Right lung (tissue), 10 donors: ENCODE results near the gene ZNF814. TPM values are rescaled to one million over a fixed set of nuclear protein-coding genes. Genes with fewer than 3 reads are reported as not detected.
A peak's percentile ranks its signal among the peaks of the same experiment; 100 is the strongest.
"Not testable (repeated sequence)": the region's sequence is repeated elsewhere in the genome, so short reads cannot be mapped to it uniquely, and the experiment has no call there.

Source experiments
- DNase-seq, 2 donors: peaks; one replicate each; pipeline ENCODE4 v3.0.0-alpha.2; 2013
- long read RNA-seq, 8 donors: transcript quantifications; one replicate each; lab custom pipeline, GENCODE V29; 2026
- polyA plus RNA-seq, 5 donors: library from polyadenylated mRNA; unstranded; fragments of 120-200 nt; gene quantifications; one replicate each; pipeline versions ENCODE4 v1.2.1 to v1.2.3, GENCODE V29; 2013; ENCODE audit warnings: inconsistent platforms in 1 of 5, low replicate concordance in 1 of 5; ENCODE audit not compliant: insufficient read length in 5 of 5, insufficient read depth in 1 of 5

The ZNF814 gene
- 10 to 100 TPM; 47.1 to 62.9 (median 61.2) TPM for polyA plus RNA-seq
- long read RNA-seq, donor 1, transcript ZNF814-207 (1 exons, 2,496 nt) = minor isoform, 13 of 39 reads
- long read RNA-seq, donor 1, transcript ZNF814-202 (1 exons, 2,277 nt) = major isoform, 16 of 39 reads
- long read RNA-seq, donor 1, partial matches to known transcripts = 0 of 39 reads
- long read RNA-seq, donor 1, other reads (novel, unspliced or antisense) = 6 of 39 reads
- long read RNA-seq, donor 2, transcript ZNF814-207 (1 exons, 2,496 nt) = minor isoform, 8 of 19 reads
- long read RNA-seq, donor 2, transcript ZNF814-202 (1 exons, 2,277 nt) = major isoform, 9 of 19 reads
- long read RNA-seq, donor 2, partial matches to known transcripts = 0 of 19 reads
- long read RNA-seq, donor 2, other reads (novel, unspliced or antisense) = 0 of 19 reads
- long read RNA-seq, donor 3, transcript ZNF814-202 (1 exons, 2,277 nt) = major isoform, 31 of 49 reads
- long read RNA-seq, donor 3, transcript ZNF814-208 (3 exons, 528 nt) = minor isoform, 10 of 49 reads
- long read RNA-seq, donor 3, transcript ZNF814-207 (1 exons, 2,496 nt) = minor isoform, 7 of 49 reads
- long read RNA-seq, donor 3, partial matches to known transcripts = 0 of 49 reads
- long read RNA-seq, donor 3, other reads (novel, unspliced or antisense) = 0 of 49 reads
- long read RNA-seq, donor 4, transcript ZNF814-207 (1 exons, 2,496 nt) = minor isoform, 8 of 40 reads
- long read RNA-seq, donor 4, transcript ZNF814-202 (1 exons, 2,277 nt) = major isoform, 28 of 40 reads
- long read RNA-seq, donor 4, partial matches to known transcripts = 0 of 40 reads
- long read RNA-seq, donor 4, other reads (novel, unspliced or antisense) = 0 of 40 reads
- long read RNA-seq, donor 5, transcript ZNF814-207 (1 exons, 2,496 nt) = minor isoform, 12 of 42 reads
- long read RNA-seq, donor 5, transcript ZNF814-202 (1 exons, 2,277 nt) = major isoform, 23 of 42 reads
- long read RNA-seq, donor 5, partial matches to known transcripts = 0 of 42 reads
- long read RNA-seq, donor 5, other reads (novel, unspliced or antisense) = 0 of 42 reads
- long read RNA-seq, donor 6, transcript ZNF814-202 (1 exons, 2,277 nt) = major isoform, 24 of 53 reads
- long read RNA-seq, donor 6, transcript ZNF814-207 (1 exons, 2,496 nt) = minor isoform, 16 of 53 reads
- long read RNA-seq, donor 6, transcript ZNF814-208 (3 exons, 528 nt) = minor isoform, 7 of 53 reads
- long read RNA-seq, donor 6, partial matches to known transcripts = 0 of 53 reads
- long read RNA-seq, donor 6, other reads (novel, unspliced or antisense) = 5 of 53 reads
- long read RNA-seq, donor 7, transcript ZNF814-202 (1 exons, 2,277 nt) = major isoform, 12 of 27 reads
- long read RNA-seq, donor 7, transcript ZNF814-207 (1 exons, 2,496 nt) = major isoform, 12 of 27 reads
- long read RNA-seq, donor 7, partial matches to known transcripts = 0 of 27 reads
- long read RNA-seq, donor 7, other reads (novel, unspliced or antisense) = 0 of 27 reads
- long read RNA-seq, donor 8, transcript ZNF814-202 (1 exons, 2,277 nt) = major isoform, 10 of 14 reads
- long read RNA-seq, donor 8, partial matches to known transcripts = 0 of 14 reads
- long read RNA-seq, donor 8, other reads (novel, unspliced or antisense) = 0 of 14 reads

DNA sequence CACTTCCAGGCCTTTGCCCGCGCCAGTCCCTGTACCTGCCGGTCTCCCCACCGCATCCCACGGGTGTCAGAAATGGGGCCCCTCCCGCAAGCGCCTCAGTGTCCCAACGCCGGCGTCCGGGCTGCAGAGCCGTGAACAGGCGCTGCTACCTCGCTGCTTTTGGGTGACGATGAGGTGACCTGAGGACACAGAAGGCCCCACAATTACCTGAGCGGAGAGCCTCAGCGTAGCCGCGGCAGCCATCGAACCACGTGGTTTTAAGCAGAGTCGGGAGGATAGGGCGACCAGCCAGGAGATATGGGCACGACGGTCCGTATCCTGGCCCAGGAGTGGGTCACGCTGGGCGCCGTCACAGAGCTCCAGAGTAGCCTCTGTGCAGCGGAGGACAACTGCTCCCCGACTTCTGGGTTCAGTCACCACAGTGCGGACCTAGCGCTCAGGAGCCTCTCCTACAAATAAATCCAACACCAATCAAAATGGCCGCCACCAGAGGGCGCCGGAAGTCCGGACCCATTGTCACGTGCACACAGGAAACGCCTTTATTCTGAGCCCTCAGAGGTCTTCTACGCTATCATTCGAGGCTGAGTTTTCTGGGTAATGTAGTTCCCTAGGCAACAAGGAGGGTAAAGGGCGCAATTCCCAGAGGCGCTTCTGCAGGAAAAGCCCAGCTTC lies at the start of gene ZNF814:
Gene ZNF814 (minus strand): TSS at position 478 of the 672 bp plus-strand sequence. CDS start 235 bp downstream, at position 243.
- DNase-seq = peak; percentile 78 to 81

DNA sequence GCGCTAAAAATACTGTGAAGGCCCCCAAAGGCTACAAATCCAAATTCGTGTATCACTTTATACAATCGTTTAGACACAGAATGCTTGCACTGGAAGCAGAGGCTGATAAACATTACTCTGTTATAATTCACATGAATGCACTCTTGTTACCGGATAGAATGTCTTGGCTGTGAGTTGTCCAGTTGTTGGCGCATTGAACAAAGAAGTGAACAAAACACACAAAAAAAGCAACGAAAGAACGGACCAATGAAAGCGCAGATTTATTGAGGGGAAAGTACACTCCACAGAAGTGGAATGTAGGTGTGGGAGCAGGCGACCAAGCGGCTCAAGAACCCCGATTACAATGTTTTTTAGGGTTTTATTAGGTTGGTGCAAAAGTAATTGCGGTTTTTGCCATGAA lies 46.9 kb upstream of the ZNF814 start:
- no peak for DNase-seq

DNA sequence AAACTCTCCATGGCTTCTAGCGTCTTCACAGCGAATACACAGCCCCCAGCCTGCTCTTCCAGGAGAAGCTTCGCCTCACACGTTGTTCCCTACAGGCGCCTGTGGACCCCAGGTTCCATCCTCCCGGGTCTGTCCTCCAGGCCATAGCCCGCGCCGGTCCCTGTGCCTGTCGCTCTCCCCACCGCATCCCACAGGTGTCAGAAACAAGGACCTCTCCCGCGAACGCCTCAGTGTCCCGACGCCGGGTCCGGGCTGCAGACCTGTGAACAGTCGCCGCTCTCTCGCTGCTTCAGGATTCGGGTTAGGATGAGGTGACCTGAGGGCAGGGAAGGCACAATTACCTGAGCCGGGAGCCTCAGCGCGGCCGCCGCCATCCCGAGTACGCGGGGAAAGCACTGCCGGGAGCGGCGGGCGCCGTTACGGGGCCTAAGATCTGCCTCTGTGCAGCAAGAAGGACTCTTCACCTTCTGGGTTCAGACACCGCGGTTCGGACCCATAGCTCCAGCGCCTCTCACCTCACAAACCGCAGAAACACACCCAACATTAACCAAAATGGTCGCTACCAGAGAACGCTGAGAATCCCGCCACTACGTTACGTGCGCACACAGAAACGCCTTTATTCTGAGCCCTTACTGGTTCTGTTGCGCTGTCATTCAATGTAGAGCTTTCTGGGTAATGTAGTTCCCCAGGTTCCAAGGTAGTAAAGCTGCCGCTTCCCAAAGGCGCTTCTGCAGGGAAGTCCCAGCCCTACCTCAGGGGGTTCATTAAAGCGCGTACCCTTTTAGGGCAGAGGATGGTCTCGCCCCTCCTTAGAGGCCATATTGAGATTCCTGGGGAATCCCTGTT lies 46.2 kb upstream of the ZNF814 start, which contains the start of gene ZNF418:
Gene ZNF418 (minus strand): TSS at position 583 of the 846 bp plus-strand sequence. CDS start 1,580 bp downstream, outside the sequence.
- DNase-seq = peak; percentile 73

DNA sequence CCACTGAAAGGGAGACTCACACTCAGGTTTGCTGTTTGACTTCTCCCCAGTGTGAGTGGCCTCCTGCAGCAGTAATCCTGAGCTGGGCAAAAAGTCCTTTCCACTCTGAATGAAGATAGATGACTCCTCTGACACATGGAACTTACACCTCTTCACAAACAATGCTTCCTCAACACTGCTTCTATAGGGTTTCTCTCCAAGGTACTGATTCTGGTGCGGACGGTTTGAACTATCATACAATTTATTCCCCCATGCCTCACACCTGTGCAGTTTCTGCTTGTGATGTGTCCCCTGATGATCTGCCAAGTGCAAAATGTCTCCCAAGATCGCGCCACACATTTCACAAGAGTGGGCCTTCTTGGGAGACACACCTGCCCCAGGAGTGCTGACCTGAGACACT lies 38.8 kb upstream of the ZNF814 start:
- DNase-seq = no peak

DNA sequence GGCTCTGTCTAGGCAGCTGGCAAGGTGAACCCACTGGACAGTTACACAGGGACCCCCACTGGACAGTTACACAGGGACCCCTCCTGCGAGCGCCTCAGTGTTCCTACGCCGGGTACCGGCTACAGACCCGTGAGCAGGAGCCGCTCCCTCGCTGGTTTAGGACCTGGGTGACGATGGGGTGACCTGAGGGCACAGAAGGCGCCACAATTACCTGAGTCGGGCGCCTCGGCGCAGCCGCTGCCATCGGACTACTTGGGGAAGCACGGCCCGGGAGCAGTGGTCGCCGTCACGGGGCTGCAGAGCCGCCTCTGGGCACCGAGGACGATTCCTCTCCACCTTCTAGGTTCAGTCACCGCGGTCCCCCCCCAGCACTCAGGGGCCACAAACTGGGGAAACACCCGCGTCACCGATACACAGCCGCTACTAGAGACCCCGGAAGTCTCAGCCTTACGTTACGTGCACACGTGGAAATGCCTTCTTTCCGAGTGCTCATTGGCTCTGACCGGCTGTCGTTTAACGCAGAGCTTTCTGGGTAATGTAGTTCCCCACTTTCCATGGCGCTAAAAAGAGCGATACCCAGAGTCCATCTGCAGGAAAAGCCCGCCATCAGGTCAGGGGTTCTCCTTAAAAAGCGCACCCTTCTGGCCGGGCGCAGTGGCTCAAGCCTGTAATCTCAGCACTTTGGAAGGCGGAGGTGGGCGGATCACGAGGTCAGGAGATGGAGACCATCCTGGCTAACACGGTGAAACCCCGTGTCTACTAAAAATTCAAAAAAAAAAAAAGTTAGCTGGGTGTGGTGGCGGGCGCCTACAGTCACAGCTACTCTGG lies 27.5 kb upstream of the ZNF814 start, which contains the start of gene ZNF417:
Gene ZNF417 (minus strand): TSS at position 425 of the 828 bp plus-strand sequence. CDS start 181 bp downstream, at position 244.
- peak; percentile 86 to 88 for DNase-seq

DNA sequence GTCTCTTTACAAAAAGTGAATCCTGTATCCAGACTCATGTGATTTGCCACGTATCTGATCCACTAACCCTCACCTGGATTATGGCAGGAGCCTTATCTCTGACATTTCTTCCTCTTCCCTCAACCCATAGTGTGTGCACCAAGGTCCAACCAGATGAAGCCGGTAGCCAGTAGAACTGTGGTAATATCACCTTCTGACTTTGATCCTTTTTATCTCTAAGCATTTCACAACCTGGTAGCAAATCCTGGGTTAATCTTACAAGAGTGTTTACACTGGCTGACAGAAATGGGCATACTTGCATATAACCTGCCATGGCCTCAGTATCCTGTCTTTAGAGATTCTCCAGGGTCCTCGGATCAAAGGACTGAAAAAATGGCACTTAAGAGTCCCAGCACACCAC lies 25.7 kb upstream of the ZNF814 start:
- no peak for DNase-seq

DNA sequence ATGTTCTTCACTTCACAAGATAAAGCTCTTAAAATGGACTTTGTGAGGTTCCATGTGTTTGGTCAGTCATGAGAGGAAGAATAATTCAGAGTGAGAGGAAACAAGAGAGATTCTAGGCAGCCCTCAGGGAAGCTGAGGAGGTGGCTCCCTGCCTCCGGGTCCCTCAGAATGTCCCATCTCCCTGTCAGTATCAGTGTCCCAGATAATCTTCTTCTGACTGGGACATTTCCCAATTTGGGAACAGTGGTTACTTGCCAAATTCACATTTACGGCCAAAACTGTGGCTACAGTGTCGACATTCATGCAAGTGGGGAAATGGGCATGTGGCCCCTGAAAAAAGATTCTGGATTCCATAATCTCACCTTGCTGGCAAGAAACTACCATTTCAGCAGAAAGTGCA lies 18.6 kb upstream of the ZNF814 start:
- no peak for DNase-seq

DNA sequence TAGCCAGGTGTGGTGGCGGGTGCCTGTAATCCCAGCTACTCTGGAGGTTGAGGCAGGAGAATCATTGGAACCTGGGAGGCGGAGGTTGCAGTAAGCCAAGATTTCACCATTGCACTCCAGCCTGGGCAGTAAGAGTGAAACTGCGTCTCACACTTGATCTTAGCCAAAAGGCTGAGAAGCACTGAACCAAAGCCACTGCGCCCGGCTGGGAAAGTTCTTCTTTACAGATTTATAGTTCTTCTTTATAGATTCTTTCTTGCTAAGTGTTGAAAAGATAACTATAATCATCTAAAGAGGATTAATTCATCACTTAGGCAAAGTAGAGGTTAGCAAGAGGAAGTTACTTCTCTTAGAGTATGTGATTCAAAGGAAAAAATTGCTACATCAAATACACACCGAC lies 16.4 kb upstream of the ZNF814 start:
- no peak for DNase-seq

DNA sequence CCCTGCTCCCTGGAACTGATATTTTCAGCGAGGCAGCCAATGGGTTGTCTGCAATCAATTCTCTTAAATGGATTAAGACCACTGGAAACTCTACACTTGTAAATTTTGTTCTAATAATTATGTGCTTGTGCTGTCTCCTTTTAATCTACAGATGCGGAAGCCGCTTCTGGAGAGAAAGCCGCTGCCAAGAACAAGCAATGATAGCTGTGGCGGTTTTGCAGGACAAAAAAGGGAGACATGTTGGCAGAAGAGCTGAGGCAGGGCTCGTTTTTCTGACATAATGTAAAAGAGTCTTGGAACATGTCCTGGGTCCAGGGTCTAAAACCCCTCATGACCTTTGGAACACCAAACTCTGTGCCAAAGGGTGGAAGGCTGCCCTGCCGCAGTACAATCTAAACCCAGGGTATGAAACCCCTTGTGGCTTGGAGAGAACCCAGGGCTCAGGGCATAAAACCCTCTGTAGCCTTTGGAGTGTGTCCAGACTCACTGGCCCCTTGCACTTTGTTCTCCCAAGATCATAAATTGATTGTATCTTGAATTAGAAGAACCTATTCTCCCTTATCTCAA lies 14.9 kb upstream of the ZNF814 start:
- DNase-seq = no peak

DNA sequence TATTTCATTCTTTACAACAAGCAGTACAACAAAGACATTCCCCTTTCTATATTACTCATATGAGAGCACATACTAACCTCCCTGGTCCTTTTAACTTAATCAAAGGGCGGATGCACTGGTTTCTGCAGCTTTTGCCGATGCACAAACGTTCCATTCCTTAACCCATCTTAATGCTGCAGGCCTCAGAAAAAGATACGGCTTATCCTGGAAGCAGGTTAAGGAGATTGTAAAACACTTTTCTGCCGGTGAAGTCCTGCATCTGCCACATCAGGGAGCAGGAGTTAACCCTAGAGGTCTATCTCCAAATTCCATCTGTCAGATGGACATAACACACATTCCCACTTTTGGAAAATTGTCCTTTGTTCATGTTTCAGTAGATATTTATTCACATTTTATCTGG lies 11.5 kb upstream of the ZNF814 start:
- no peak for DNase-seq

DNA sequence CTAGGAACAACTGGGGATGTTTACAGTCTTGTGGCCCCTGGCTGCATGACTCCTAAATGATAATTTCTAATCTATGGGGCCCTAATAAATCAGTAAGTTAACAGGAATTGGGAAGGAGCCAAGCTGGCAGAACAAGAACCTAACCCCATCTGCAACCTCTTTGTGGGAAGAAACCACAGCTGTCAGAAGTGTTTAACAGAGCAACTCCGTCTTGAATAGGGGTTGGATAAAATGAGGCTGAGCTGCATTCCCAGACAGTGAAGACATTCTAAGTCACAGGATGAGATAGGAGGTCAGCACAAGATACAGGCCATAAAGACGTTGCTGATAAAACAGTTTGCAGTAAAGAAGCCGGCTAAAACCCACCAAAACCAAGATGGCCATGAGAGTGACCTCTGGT lies 1.9 kb upstream of the ZNF814 start:
- not testable (repeated sequence) for DNase-seq

DNA sequence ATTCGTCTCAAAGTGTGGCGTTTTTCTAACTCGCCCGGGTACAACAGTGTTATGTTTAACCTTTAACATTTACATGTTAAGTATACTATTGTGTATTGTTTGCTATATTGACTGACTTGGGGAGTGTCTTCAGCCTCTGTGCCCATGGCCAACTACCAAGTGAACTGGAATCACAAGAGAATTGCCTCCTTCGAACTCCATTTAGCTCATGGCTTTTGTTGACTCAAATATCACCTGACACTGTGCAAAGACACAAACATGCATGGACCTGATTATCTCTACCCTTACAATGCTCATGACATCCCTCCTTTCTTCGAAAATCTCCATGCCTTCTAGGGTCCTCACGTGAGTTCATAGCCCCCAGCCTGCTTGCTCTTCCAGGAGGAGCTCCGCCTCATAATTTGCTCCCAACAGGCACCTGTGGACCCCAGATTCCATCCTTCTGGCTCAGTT lies 704 bp downstream of the ZNF814 start:
- no peak for DNase-seq

DNA sequence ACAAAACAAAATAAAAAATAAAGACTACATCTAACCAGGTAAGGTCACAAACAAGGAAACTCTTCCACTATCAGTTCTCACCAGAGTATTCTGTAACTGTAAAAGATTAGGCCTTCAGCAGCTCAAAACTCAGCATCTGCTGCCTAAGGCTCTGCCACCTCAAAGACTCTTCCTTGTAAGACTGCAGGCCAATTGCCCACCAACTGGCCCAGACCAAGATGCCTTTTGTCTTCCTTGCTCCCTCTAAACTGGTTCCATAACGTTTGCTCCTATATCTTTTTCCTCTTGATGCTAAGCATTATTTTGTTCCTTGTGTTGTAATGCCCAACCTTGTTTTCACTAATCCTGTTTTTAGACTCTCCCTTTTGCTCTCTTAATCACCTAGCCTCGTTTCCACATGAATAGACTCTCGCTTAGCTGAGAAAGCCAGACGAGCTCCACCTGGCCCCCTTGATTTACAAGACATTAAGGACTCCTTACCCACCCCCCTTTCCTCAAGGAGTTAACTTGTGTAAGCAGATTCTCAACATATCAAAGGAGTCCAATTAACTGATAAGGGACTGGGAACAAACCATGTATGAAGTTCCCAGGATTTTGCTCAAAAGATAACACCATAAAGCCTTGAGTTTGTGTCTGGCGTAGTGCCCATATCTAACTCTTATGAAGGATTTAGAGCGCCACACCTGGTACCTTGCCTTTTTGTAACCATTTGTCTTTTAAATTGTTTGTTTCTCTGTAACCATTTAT lies 1.5 kb downstream of the ZNF814 start:
- peak in 1 of 2 donors; percentile 17 for DNase-seq

DNA sequence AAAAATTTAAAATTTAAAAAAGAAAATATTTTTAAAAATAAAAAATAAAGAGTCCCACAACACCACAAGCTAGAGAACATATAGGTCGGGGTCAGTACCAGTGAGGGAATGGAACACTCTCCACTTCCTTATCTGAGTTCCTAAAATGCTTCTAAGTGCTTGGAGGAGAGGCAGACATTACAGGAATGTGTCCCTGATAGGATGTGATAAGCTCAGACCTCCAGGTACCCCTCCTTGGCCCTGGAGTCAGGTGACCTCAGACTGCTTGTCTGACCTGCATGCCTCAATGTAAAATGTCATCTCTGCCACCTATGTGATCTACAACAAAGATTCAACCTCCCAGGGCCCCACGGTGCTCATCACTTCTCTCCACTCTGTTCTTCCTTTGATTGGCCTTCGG lies 2.8 kb downstream of the ZNF814 start:
- no peak for DNase-seq

DNA sequence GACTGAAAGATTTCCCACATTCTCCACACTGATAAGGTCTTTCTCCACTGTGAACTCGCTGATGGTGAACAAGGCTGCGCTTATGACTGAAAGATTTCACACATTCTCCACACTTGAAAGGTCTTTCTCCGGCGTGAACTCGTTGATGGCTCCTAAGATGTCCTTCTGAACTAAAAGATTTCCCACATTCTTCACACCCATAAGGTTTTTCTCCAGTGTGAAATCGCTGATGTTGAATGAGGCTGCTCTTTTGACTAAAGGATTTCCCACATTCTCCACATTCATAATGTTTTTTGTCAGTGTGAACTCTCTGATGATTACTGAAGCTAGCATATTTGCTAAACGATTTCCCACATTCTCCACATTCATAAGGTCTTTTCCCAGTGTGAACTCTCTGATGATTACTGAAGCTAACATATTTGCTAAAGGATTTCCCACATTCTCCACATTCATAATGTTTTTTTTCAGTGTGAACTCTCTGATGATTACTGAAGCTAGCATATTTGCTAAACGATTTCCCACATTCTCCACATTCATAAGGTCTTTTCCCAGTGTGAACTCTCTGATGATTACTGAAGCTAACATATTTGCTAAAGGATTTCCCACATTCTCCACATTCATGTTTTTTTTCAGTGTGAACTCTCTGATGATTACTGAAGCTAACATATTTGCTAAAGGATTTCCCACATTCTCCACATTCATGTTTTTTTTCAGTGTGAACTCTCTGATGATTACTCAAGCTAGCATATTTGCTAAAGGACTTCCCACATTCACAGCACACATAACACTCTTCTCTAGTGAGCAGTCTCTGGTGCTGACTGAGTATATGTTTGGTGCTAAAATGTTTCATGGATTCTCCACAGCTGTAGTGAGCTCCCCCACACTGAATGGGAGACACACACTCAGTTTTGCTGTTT lies 14.7 kb downstream of the ZNF814 start:
- not testable (repeated sequence) for DNase-seq

DNA sequence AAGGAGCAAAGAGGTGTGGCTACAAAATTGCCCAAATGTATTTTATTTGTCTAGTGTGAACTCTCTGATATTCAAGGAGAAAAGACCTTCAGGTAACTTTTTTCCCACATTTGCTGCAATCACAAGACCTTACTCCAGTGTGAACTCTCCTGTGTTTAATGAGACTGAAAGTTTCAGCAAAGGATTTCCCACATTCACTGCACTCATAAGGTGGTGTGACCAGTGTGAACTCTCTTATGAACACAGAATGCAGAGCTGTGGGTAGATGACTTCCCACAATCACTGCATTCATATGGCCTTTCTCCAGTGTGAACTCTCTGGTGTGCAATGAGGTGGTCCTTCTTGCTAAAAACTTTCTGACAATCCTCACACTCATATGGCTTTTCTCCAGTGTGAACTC lies 16.4 kb downstream of the ZNF814 start:
- DNase-seq = no peak
